K562 (cell line): Measurements from ENCODE around the gene TMEM120B. TPM values are rescaled to one million over a fixed set of nuclear protein-coding genes. Genes with fewer than 3 reads are reported as not detected.
A peak's percentile ranks its signal among the peaks of the same experiment; 100 is the strongest.

ENCODE experiments used
- CEBPB ChIP-seq: fragments of 450-650 bp; IDR thresholded peaks from 2 replicates; pipeline ENCODE4 v1.6.1; 2016; ENCODE audit warnings: missing genetic modification characterization, missing compliant biosample characterization
- MEIS2 ChIP-seq: fragments of 450-650 bp; IDR thresholded peaks from 2 replicates; pipeline ENCODE4 v1.6.1; 2014; ENCODE audit warnings: mild to moderate bottlenecking; ENCODE audit not compliant: partially characterized antibody
- PBX2 ChIP-seq, 2 experiments: IDR thresholded peaks in 1 of 2; conservative IDR thresholded peaks in 1 of 2; 2 replicates each; pipeline ENCODE4 v1.6.1; 2016; ENCODE audit warnings: low read depth in 2 of 2, mild to moderate bottlenecking in 1 of 2, missing compliant biosample characterization in 1 of 2, missing genetic modification characterization in 1 of 2, moderate library complexity in 1 of 2
- SLC30A9 ChIP-seq: fragments of 250-450 bp; sonication (Bioruptor Pico); IDR thresholded peaks from 2 replicates; pipeline ENCODE4 v1.8.0; 2022; ENCODE audit warnings: mild to moderate bottlenecking, moderate library complexity
- SMAD1 ChIP-seq: fragments of 150-350 bp; IDR thresholded peaks from 2 replicates; pipeline ENCODE4 v1.6.1; 2014; ENCODE audit warnings: low read length, low read depth; ENCODE audit not compliant: partially characterized antibody
- SRSF9 ChIP-seq: fragments of 200-400 bp; formaldehyde crosslinking; IDR thresholded peaks from 2 replicates; pipeline ENCODE4 v1.6.1; 2017; ENCODE audit warnings: low read depth, low read length, borderline replicate concordance
- TRIM24 ChIP-seq, 2 experiments: fragments of 450-650 bp; IDR thresholded peaks; 2 replicates each; pipeline ENCODE4 v1.6.1; 2016
- polyA plus RNA-seq, 8 experiments: library from polyadenylated mRNA; depleted of rRNA in 4 of 8; stranded (reverse) in 5 of 8; unstranded in 3 of 8; fragments of >200 nt; fragmentation: Nextera tagmentation in 2 of 8; fragmentation: Illumina TruSeq in 1 of 8; extraction: Ambion mirVana in 2 of 8; extraction: Trizol in 1 of 8; gene quantifications; 2 replicates each; pipeline versions ENCODE4 v1.2.1 to v1.2.3, GENCODE V29; 2011 to 2014; ENCODE audit warnings: inconsistent platforms in 1 of 8, missing spikeins in 1 of 8
- total RNA-seq, 7 experiments: library from RNA; depleted of rRNA in 6 of 7; stranded (reverse); fragments of >200 nt in 6 of 7; fragmentation: Illumina TruSeq in 2 of 7; extraction: Trizol in 2 of 7; gene quantifications; 2 replicates each; pipeline versions ENCODE4 v1.2.1 to v1.2.3, GENCODE V29; 2011 to 2021; ENCODE audit warnings: low replicate concordance in 1 of 7
- TF ChIP-seq, protein P1 (sequence below): fragments of 250-450 bp; sonication (Bioruptor Pico); IDR thresholded peaks from 2 replicates; pipeline ENCODE4 v1.8.0; 2022; ENCODE audit warnings: moderate library complexity, mild to moderate bottlenecking, inconsistent platforms
- TF ChIP-seq, protein P2 (sequence below): fragments of 450-650 bp; IDR thresholded peaks from 2 replicates; pipeline ENCODE4 v1.6.1; 2016
- TF ChIP-seq, protein P3 (sequence below): fragments of 150-350 bp; IDR thresholded peaks from 2 replicates; pipeline ENCODE4 v1.6.1; 2014; ENCODE audit warnings: low read depth, mild to moderate bottlenecking, low read length, borderline replicate concordance

Gene TMEM120B
- total and polyA plus RNA-seq, 9 of the 15 experiments (the other 6 are each of a cell fraction or from before 2014, with no cell fraction given) = 1.7 to 18.6 (median 7.4) TPM

- TF ChIP-seq PBX2 (CRISPR knock-in tag; IDR thresholded peaks at IDR 0.05; ENCODE audit: low read depth) (no peak), PBX2 (tag; conservative IDR thresholded peaks at IDR 0.05; ENCODE audit: low read depth) (0 out of 2 replicates have a peak, but pooled peaks have one; percentile 13), CEBPB (tag) (peak; percentile 94), SRSF9 (no peak), MEIS2 (peak; percentile 7), TRIM24 (IDR thresholded peaks at IDR 0.05) (no peak), SLC30A9 (no peak), SMAD1 (no peak)
- TF ChIP-seq, protein P1, sequence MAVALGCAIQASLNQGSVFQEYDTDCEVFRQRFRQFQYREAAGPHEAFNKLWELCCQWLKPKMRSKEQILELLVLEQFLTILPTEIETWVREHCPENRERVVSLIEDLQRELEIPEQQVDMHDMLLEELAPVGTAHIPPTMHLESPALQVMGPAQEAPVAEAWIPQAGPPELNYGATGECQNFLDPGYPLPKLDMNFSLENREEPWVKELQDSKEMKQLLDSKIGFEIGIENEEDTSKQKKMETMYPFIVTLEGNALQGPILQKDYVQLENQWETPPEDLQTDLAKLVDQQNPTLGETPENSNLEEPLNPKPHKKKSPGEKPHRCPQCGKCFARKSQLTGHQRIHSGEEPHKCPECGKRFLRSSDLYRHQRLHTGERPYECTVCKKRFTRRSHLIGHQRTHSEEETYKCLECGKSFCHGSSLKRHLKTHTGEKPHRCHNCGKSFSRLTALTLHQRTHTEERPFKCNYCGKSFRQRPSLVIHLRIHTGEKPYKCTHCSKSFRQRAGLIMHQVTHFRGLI = no peak
- TF ChIP-seq, protein P2, sequence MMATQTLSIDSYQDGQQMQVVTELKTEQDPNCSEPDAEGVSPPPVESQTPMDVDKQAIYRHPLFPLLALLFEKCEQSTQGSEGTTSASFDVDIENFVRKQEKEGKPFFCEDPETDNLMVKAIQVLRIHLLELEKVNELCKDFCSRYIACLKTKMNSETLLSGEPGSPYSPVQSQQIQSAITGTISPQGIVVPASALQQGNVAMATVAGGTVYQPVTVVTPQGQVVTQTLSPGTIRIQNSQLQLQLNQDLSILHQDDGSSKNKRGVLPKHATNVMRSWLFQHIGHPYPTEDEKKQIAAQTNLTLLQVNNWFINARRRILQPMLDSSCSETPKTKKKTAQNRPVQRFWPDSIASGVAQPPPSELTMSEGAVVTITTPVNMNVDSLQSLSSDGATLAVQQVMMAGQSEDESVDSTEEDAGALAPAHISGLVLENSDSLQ = peak; percentile 38; the same call in 1 of the 2 replicates
- TF ChIP-seq, protein P3, sequence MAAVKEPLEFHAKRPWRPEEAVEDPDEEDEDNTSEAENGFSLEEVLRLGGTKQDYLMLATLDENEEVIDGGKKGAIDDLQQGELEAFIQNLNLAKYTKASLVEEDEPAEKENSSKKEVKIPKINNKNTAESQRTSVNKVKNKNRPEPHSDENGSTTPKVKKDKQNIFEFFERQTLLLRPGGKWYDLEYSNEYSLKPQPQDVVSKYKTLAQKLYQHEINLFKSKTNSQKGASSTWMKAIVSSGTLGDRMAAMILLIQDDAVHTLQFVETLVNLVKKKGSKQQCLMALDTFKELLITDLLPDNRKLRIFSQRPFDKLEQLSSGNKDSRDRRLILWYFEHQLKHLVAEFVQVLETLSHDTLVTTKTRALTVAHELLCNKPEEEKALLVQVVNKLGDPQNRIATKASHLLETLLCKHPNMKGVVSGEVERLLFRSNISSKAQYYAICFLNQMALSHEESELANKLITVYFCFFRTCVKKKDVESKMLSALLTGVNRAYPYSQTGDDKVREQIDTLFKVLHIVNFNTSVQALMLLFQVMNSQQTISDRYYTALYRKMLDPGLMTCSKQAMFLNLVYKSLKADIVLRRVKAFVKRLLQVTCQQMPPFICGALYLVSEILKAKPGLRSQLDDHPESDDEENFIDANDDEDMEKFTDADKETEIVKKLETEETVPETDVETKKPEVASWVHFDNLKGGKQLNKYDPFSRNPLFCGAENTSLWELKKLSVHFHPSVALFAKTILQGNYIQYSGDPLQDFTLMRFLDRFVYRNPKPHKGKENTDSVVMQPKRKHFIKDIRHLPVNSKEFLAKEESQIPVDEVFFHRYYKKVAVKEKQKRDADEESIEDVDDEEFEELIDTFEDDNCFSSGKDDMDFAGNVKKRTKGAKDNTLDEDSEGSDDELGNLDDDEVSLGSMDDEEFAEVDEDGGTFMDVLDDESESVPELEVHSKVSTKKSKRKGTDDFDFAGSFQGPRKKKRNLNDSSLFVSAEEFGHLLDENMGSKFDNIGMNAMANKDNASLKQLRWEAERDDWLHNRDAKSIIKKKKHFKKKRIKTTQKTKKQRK = no peak
- TF ChIP-seq, all 486 proteins: peak for 6
Observed at GRCh38 chr12:121770813-121771625, 58.5 kb downstream of the TMEM120B start (continued).
